ENCODE results near the gene SPNS3. TPM values are rescaled to one million over a fixed set of nuclear protein-coding genes. Genes with fewer than 3 reads are reported as not detected.

Gene SPNS3
- total RNA-seq, 1 donor from 2014 or later, result 0.18 TPM

GRCh38 chr17:4506175-4506813 is 72.6 kb downstream of the SPNS3 start:
- Mint-ChIP-seq H3K9me3 (ENCODE audit: unreplicated experiment) (no peaks in the 10 kb centered on the region), H3K4me1 (ENCODE audit: unreplicated experiment) (peaks cover 77% of the 10 kb centered on the region), H3K36me3 (ENCODE audit: low read depth, unreplicated experiment) (peaks cover 36% of the 10 kb centered on the region), H3K4me3 (ENCODE audit: unreplicated experiment) (no peak overlapping the region), H3K27ac (ENCODE audit: unreplicated experiment) (no peak overlapping the region), H3K27me3 (ENCODE audit: unreplicated experiment) (peaks cover 26% of the 10 kb centered on the region)
- DNase-seq (ENCODE audit: low spot score), result no peak
- no peak for TF ChIP-seq CTCF (IDR thresholded peaks at IDR 0.05; ENCODE audit: unreplicated experiment)

- no peak for TF ChIP-seq CTCF (IDR thresholded peaks at IDR 0.05; ENCODE audit: unreplicated experiment)
- H3K9me3 Mint-ChIP-seq (ENCODE audit: unreplicated experiment), result no peaks in the 10 kb centered on the region
- DNase-seq (ENCODE audit: low spot score), result no peak
- H3K36me3 Mint-ChIP-seq (ENCODE audit: low read depth, unreplicated experiment), result peaks cover 32% of the 10 kb centered on the region
- H3K27ac Mint-ChIP-seq (ENCODE audit: unreplicated experiment), result no peak overlapping the region
- no peak overlapping the region for H3K4me3 Mint-ChIP-seq (ENCODE audit: unreplicated experiment)
- H3K27me3 Mint-ChIP-seq (ENCODE audit: unreplicated experiment), result peaks cover 26% of the 10 kb centered on the region
- peaks cover 78% of the 10 kb centered on the region for H3K4me1 Mint-ChIP-seq (ENCODE audit: unreplicated experiment)
Measured at GRCh38 chr17:4506892-4507291, 73.2 kb downstream of the SPNS3 start.

GRCh38 chr17:4507361-4508111 is 73.8 kb downstream of the SPNS3 start:
- Mint-ChIP-seq H3K36me3 (ENCODE audit: low read depth, unreplicated experiment) (peaks cover 32% of the 10 kb centered on the region), H3K4me1 (ENCODE audit: unreplicated experiment) (peaks cover 78% of the 10 kb centered on the region), H3K27me3 (ENCODE audit: unreplicated experiment) (peaks cover 23% of the 10 kb centered on the region), H3K9me3 (ENCODE audit: unreplicated experiment) (no peaks in the 10 kb centered on the region), H3K4me3 (ENCODE audit: unreplicated experiment) (peak overlapping the region; percentile 56), H3K27ac (ENCODE audit: unreplicated experiment) (no peak overlapping the region)
- TF ChIP-seq CTCF (IDR thresholded peaks at IDR 0.05; ENCODE audit: unreplicated experiment), result no peak
- DNase-seq (ENCODE audit: low spot score), result no peak

GRCh38 chr17:4508207-4508606 is 74.5 kb downstream of the SPNS3 start:
- Mint-ChIP-seq H3K4me3 (ENCODE audit: unreplicated experiment) (peak overlapping the region; percentile 37), H3K36me3 (ENCODE audit: low read depth, unreplicated experiment) (peaks cover 32% of the 10 kb centered on the region), H3K9me3 (ENCODE audit: unreplicated experiment) (no peaks in the 10 kb centered on the region), H3K4me1 (ENCODE audit: unreplicated experiment) (peaks cover 72% of the 10 kb centered on the region), H3K27ac (ENCODE audit: unreplicated experiment) (peak overlapping the region; percentile 57), H3K27me3 (ENCODE audit: unreplicated experiment) (peaks cover 20% of the 10 kb centered on the region)
- TF ChIP-seq CTCF (IDR thresholded peaks at IDR 0.05; ENCODE audit: unreplicated experiment), result no peak
- DNase-seq (ENCODE audit: low spot score), result no peak

- peak overlapping the region; percentile 84 for H3K27ac Mint-ChIP-seq (ENCODE audit: unreplicated experiment)
- no peak for TF ChIP-seq CTCF (IDR thresholded peaks at IDR 0.05; ENCODE audit: unreplicated experiment)
- peaks cover 22% of the 10 kb centered on the region for H3K27me3 Mint-ChIP-seq (ENCODE audit: unreplicated experiment)
- H3K4me1 Mint-ChIP-seq (ENCODE audit: unreplicated experiment), result peaks cover 62% of the 10 kb centered on the region
- no peak for DNase-seq (ENCODE audit: low spot score)
- peaks cover 32% of the 10 kb centered on the region for H3K36me3 Mint-ChIP-seq (ENCODE audit: low read depth, unreplicated experiment)
- H3K4me3 Mint-ChIP-seq (ENCODE audit: unreplicated experiment), result peak overlapping the region; percentile 69
- no peaks in the 10 kb centered on the region for H3K9me3 Mint-ChIP-seq (ENCODE audit: unreplicated experiment)
Measured at GRCh38 chr17:4509401-4509800, 75.7 kb downstream of the SPNS3 start.
